DND-41 (cell line): ENCODE data around the gene EFHC2.

Experiments
- CTCF ChIP-seq: IDR thresholded peaks from 2 replicates; pipeline ENCODE4 v1.5.1; 2012; ENCODE audit warnings: borderline replicate concordance, low read length, moderate library complexity, mild to moderate bottlenecking; ENCODE audit not compliant: poor library complexity, severe bottlenecking; ENCODE audit errors: extremely low read depth
- EZH2 ChIP-seq: IDR thresholded peaks from 3 replicates; pipeline ENCODE4 v1.6.1; 2012; ENCODE audit warnings: borderline replicate concordance, low read depth, mild to moderate bottlenecking, moderate library complexity, low read length, inconsistent platforms; ENCODE audit not compliant: severe bottlenecking

- no peak for TF ChIP-seq CTCF
- no peak for TF ChIP-seq EZH2
Observed at GRCh38 chrX:44183329-44183728, 160.1 kb downstream of the EFHC2 start.
